GM20431 (cell line): ENCODE measurements around the gene CPSF7.
"Not testable (repeated sequence)": the region's sequence is repeated elsewhere in the genome, so short reads cannot be mapped to it uniquely, and the experiment has no call there.

Source experiments
- in situ Hi-C: fragments of 300-500 bp; cut with MseI, MboI; formaldehyde crosslinking; loops from one replicate; pipeline ENCODE4 v1.15.0; 2020; ENCODE audit warnings: low sequenced_read_pairs; ENCODE audit not compliant: unreplicated experiment

Gene CPSF7

GRCh38 chr11:61442616-61443015 lies 12.8 kb upstream of the CPSF7 start:
- in situ Hi-C loops: no loop called here

- in situ Hi-C loops: no loop called here
Observed at GRCh38 chr11:61439615-61440014, 9.8 kb upstream of the CPSF7 start.

- in situ Hi-C loops: no loop called here
Observed at GRCh38 chr11:61437496-61437895, 7.7 kb upstream of the CPSF7 start.

GRCh38 chr11:61430839-61431238 lies 1.1 kb upstream of the CPSF7 start:
- in situ Hi-C loops: not testable (repeated sequence)

GRCh38 chr11:61429346-61429690 lies 457 bp downstream of the CPSF7 start:
- in situ Hi-C loops: no loop called here

GRCh38 chr11:61425367-61426131 lies 4.2 kb downstream of the CPSF7 start:
- in situ Hi-C loops: no loop called here

- in situ Hi-C loops: no loop called here
Observed at GRCh38 chr11:61422226-61422625, 7.5 kb downstream of the CPSF7 start.

GRCh38 chr11:61418136-61418535 lies 11.6 kb downstream of the CPSF7 start:
- in situ Hi-C loops: no loop called here

- in situ Hi-C loops: no loop called here
Observed at GRCh38 chr11:61417670-61418069, 12.1 kb downstream of the CPSF7 start.

- in situ Hi-C loops: no loop called here
Observed at GRCh38 chr11:61416941-61417340, 12.8 kb downstream of the CPSF7 start.

- in situ Hi-C loops: no loop called here
Observed at GRCh38 chr11:61415381-61415780, 14.4 kb downstream of the CPSF7 start.

- in situ Hi-C loops: no loop called here
Observed at GRCh38 chr11:61414547-61414946, 15.2 kb downstream of the CPSF7 start.

- in situ Hi-C loops: no loop called here
Observed at GRCh38 chr11:61413496-61413895, 16.3 kb downstream of the CPSF7 start.

GRCh38 chr11:61411589-61411988 lies 18.2 kb downstream of the CPSF7 start:
- in situ Hi-C loops: no loop called here

- in situ Hi-C loops: no loop called here
Observed at GRCh38 chr11:61406991-61407728, 22.6 kb downstream of the CPSF7 start.

- in situ Hi-C loops: no loop called here
Observed at GRCh38 chr11:61406067-61406466, 23.7 kb downstream of the CPSF7 start.

- in situ Hi-C loops: no loop called here
Observed at GRCh38 chr11:61404641-61405040, 25.1 kb downstream of the CPSF7 start.

- in situ Hi-C loops: no loop called here
Observed at GRCh38 chr11:61404103-61404502, 25.7 kb downstream of the CPSF7 start.

GRCh38 chr11:61403658-61404057 lies 26.1 kb downstream of the CPSF7 start:
- in situ Hi-C loops: no loop called here

- in situ Hi-C loops: no loop called here
Observed at GRCh38 chr11:61401573-61401972, 28.2 kb downstream of the CPSF7 start.

- in situ Hi-C loops: no loop called here
Observed at GRCh38 chr11:61401173-61401572, 28.6 kb downstream of the CPSF7 start.
